Left forelimb (tissue), 1 donor: ENCODE data around the gene RAPGEF5.

Source experiments
- DNase-seq: peaks from one replicate; pipeline ENCODE4 v3.0.0-alpha.2; 2018; ENCODE audit warnings: low spot score

The RAPGEF5 gene

DNA sequence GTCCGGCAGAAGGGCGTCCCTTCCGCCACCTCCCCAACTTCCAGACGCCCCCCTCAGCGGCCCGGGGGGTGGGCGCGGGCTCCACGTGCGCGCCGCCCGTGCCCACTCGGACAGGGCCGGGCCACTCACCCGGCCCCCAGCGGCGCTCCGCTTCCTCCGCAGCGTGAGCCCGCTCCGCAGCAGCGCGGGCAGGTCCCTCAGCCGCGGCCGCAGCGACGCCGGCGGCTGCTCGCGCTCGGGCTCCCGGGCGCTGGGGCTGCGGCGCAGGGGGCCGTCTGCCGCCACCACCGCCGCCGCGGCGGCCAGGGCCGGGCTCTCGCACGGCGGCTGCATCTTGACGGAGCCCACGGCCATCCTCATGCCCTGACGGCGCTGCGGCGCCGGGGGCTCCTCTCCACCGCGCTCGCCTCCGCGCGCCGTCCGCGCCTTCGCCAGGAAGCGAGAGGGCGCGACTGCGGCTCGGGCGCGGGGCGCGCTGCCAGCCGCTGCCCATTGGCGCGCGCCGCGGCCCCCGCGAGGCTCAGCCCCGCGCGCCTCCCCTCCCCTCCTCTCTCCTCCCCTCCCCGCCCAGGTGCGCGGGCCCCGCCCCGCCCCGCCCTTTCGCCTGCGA lies at the start of gene RAPGEF5:
Gene RAPGEF5 (minus strand): TSS at position 454 of the 610 bp plus-strand sequence. CDS start 94 bp downstream, at position 360.
- no peak for DNase-seq

DNA sequence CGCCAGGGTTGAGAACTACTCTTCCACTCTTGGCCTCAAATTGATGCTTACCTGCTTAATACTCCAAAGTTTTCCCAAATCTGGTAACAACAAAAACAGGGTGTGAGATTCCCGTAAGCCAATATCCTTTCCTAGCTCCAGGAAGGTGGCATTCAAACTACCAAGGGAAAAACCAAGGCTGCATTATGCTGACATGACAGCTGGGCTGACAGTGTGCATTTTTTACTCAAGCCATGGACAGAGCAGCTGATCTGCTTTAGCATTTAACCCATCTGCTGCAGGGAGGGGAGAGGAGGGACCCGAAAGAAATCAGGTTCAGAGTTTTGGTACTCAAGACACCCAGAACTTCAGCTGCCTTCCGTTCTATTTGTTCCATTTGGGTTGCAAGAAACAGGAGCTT lies 49.8 kb upstream of the RAPGEF5 start:
- DNase-seq: no peak

DNA sequence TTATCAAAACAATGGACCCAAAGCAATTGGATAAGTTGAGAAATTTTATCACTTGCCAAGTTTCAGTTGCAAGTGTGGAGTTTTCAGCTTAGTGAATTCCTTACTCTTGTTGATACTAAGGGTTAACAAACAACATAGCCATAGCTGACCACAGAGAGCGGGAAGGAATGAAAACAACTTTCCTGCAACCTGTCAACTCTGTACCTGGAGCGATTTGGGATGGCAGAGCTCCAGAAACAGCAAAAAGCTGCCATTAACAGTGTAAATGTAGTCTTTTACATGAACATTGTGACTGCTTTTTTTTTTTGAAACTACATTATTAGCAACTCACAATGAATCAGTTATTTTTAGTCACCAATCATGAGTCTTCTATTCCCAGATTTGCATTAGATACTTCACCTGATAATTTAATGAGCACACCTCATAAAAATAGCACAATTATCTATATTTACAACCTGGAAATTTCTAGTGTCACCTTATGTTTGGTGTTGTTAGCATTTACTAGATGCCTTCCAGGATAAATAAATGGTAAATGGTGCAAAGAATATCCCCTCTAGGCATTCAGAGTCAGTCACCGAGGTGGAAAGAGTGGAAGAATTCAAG lies 47.6 kb upstream of the RAPGEF5 start:
- no peak for DNase-seq

GRCh38 chr7:22403344-22403743 lies 46.4 kb upstream of the RAPGEF5 start:
- DNase-seq: no peak

DNA sequence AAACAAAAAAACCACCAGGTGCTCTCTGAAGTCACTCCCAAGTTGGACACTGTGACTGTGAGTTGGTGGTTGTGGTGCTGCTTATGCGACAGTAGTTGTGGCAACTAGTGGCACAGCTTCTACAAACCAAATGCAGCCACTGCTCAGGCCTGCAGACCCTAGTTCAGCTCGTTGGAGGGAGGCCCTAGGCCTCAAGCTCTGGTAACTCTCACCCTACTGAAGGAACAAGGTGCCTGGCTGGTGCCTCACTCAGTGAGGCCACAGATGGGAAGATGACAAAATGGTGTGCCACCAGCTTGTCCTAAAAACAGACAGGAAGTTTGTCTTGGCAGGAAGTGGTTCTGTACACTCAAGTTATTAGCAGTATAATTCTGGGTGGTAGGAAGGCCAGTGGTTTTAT lies 45.3 kb upstream of the RAPGEF5 start:
- DNase-seq: no peak

DNA sequence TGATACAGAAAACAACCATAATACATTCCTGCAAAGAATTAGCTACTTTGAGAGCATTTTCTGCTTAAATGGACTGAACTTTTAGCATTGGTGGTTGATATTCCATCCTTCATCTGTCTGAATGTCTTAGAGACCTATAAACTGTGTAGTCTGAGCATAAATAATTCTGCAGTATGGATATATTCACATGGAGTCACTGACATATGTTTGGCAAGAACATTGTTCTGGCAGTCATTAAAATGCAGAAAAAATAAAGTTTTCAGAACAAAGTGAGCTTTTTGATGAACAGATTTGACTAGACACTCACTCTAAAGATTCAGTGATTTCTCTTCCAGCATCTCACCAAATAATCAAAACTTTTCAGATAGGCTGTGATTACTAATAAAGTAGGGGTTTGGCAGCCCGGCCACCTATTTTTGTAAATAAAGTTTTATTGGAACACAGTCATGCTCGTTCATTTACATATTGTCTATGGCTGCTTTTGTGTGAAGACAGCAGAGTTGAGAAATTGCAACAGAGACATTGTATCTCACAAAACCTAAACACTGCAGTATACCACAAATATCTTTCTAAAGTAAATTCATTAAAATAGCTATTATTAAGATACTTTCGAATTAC lies 44.1 kb upstream of the RAPGEF5 start:
- no peak for DNase-seq

GRCh38 chr7:22400150-22400814 lies 43.3 kb upstream of the RAPGEF5 start:
- DNase-seq: no peak

- DNase-seq: no peak
These were observed 42.6 kb upstream of the RAPGEF5 start for GRCh38 chr7:22399546-22399945.

DNA sequence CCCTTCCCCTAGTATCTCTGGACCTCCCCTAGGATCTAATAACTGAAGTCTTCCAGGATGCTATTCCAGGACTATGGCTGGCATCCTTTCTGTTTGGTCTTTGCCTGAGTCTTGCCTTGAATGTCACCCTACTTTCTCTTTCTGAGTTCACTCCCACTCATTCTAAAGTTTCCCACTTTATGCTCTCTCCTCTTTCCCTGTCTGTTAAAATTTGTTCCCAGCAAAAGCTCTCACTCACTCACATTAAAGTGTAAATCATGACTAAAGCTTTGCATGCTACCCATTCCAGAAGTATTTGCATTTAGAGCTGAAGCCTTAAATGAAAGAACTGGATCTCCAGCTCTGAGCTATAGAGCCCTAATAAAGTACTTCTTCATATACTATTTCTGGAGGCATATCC lies 42.1 kb upstream of the RAPGEF5 start:
- no peak for DNase-seq

DNA sequence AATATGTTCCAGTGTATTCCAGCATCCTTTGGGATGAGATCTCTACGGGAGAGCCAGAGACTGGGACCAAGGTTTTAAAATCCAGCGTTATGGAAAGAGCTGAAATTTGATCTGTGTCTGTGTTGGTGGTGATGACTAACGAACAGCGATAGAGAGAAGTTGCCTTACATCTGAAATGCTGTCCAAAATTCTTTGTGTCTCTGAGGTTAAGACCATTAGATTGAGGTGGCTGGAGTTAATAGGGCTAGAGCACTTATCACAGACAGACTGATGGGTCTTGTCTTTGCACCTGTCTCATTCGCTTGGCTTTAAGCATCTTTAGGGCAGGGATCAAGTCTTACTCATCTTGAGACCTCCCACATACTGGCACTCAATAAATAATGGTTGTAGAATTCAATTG lies 41.0 kb upstream of the RAPGEF5 start:
- no peak for DNase-seq

DNA sequence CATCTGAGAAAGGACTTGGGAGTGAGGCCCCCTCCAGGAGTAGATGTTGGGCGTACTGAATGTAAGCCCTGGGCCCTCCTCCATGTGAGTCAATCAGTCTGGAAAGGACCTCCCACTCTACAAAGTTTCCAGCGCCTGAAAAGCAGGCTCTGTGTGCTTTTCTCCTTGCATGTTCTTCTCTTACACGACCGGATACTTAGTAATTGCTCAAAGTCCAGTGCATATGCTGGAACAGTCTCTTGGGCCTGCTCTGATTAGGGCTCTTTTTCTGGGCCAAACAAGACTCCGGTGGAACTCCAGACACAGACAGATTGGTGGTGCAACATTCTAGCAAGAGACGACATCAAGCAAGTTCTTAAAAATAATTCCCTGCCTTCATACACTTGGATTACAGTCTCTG lies 38.3 kb upstream of the RAPGEF5 start:
- no peak for DNase-seq

DNA sequence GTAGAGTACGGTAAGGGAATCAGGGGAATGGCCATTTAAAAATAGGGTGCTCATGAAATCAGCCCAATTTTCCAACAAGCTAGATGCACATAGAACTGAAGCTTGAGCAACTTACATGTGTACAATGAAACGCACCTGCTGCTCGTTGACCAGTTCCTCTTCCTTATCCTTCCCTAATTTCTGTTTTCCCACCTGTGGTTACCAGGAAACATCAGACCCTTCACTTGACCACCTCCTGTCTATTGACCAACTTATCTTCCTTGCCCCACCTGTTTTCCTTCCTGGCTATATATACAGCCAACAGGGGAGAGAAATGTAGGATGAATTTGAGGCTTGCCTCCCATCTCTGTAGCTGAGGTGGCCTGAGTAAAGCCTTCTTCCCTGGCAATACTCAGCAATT lies 37.8 kb upstream of the RAPGEF5 start:
- no peak for DNase-seq

DNA sequence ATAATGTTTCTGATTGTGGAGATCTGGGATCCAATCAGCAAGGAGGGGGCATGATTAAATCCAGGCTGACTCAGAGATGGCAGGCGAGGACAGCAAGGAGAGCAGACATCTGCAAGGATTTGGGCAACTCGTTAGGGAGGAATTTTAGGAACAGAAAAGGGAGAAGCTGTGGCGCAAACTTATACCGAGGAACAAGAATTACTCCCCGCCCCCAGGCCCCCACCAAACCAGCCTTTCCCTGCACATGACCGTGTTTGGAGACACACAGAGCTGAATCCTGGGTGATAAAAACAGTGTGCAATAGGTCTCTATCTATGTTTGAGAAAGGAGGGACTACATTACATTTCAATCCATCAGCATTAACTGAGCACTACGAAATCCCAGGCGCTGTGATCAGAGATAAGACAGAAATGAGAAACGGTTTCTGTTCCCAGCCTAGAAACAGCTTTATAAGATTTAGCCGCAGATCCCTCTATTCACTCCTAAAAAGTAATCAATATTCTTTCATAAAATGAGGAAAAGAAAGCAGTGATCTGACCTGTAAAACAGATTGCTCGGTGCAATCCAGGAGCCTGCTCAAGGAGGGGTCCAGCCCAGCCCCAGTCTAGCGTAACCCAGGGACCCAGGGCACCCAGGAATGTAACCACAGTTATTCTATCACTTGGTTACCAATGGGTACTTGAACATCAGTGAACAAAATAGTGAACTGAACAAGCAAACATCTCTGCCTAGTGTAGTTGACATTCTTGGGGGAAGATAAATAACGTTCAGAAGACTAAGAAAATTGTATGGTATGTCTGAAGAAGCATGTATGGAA lies 37.2 kb upstream of the RAPGEF5 start:
- DNase-seq: no peak

GRCh38 chr7:22390516-22390915 lies 33.6 kb upstream of the RAPGEF5 start:
- DNase-seq: no peak

- no peak for DNase-seq
These were observed 32.9 kb upstream of the RAPGEF5 start for GRCh38 chr7:22389892-22390291.

- no peak for DNase-seq
These were observed 30.6 kb upstream of the RAPGEF5 start for GRCh38 chr7:22387583-22387982.

GRCh38 chr7:22386865-22387264 lies 29.9 kb upstream of the RAPGEF5 start:
- DNase-seq: no peak

GRCh38 chr7:22386206-22386858 lies 29.4 kb upstream of the RAPGEF5 start:
- DNase-seq: no peak

GRCh38 chr7:22385326-22385725 lies 28.4 kb upstream of the RAPGEF5 start:
- DNase-seq: no peak

DNA sequence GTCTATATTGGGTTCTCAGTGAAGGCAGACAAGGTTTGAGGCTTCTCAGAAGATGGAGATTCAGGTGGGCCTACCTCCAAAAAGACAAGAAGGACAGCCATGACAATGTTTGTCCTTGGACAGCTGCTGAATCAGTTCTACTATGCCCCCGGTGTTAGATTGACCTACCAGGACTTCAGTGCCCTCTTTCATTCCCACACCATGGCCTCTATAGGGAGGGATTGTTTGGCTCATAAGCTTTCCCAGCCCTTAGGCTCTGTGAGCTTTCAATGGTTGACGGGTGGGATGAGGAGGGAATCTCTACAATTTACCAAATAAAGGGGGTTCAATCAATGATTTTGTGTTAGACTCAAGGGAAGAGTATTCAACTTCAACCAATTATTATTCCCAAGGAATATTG lies 23.4 kb upstream of the RAPGEF5 start:
- no peak for DNase-seq

DNA sequence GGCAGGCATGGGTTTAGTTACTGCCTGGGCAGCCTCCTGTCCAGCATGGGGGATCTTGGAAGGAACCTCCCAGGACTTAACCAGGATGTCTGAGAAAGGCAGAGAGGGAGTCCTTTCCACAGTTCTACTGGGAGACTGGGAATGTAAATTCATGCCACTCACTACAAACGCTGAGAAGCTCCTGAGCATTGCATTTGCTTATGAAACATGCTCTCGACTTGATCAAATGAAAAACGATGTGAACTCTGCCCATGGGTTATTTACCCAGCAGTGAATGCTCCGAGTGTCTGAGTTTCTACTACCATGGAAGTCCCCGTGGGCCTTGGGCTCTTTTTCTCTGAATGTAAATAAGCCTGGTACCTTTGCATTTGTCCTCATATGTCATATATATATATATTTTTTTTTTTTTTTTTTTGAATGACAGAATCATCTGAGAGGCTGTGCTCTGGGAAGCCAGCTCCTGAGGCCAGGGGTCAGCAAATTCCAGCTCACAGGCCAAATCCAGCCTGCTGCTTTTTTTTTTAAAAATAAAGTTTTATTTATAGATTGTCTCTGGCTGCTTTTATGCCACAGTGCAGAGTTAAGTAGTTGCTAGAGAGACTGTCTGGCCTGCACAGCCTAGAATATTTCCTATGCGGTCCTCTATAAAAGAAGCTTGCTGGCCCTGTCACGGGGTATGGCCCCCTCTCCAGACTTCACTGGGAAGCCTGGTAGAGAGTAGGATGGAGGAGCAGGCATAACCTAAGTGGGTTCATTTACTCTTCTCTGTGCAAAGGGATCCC lies 21.4 kb upstream of the RAPGEF5 start:
- no peak for DNase-seq
